T-helper 1 cell treated with Interleukin-12 subunit alpha and Interleukin-12 subunit beta and Interleukin-4 antibody, amounts not matched to agents 30 μg/mL and 1 μg/mL, for 36 hours (primary cell): ENCODE results near the gene LRRC26.

Experiments
- H3K27ac Mint-ChIP-seq: one replicate; pipeline ENCODE4 v1.8.0; 2021; ENCODE audit warnings: mild to moderate bottlenecking, mixed read lengths
- H3K27me3 Mint-ChIP-seq: one replicate; pipeline ENCODE4 v1.8.0; 2021; ENCODE audit warnings: low read depth, mixed read lengths
- H3K36me3 Mint-ChIP-seq: one replicate; pipeline ENCODE4 v1.8.0; 2021; ENCODE audit warnings: low read depth, mixed read lengths
- H3K4me1 Mint-ChIP-seq: one replicate; pipeline ENCODE4 v1.8.0; 2021; ENCODE audit warnings: low read depth, mixed read lengths
- H3K4me3 Mint-ChIP-seq: one replicate; pipeline ENCODE4 v1.8.0; 2021; ENCODE audit warnings: mild to moderate bottlenecking, moderate library complexity, mixed read lengths
- H3K9me3 Mint-ChIP-seq: one replicate; pipeline ENCODE4 v1.8.0; 2021; ENCODE audit warnings: mixed read lengths

LRRC26 gene

GRCh38 chr9:137168904-137169856 lies 671 bp downstream of the LRRC26 start:
- Mint-ChIP-seq H3K9me3 (no peaks in the 10 kb centered on the region), H3K4me3 (peak overlapping the region; percentile 28), H3K4me1 (no peaks in the 10 kb centered on the region), H3K36me3 (no peaks in the 10 kb centered on the region), H3K27ac (peak overlapping the region; percentile 59), H3K27me3 (peaks cover 27% of the 10 kb centered on the region)

DNA sequence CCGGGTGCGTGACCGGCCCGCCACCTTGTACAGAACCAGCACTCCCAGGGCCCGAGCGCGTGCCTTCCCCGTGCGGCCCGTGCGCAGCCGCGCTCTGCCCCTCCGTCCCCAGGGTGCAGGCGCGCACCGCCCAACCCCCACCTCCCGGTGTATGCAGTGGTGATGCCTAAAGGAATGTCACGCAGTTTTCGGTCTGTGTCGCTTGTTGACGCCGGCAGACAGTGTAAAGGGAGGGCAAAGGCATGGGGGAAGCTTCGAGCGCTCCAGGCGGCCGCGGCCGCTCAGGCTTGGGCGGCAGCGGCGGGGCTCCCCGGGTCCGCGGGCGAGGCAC lies 1.3 kb downstream of the LRRC26 start:
- no peak overlapping the region for H3K27ac Mint-ChIP-seq
- H3K36me3 Mint-ChIP-seq: no peaks in the 10 kb centered on the region
- H3K27me3 Mint-ChIP-seq: peaks cover 27% of the 10 kb centered on the region
- no peak overlapping the region for H3K4me3 Mint-ChIP-seq
- H3K9me3 Mint-ChIP-seq: no peaks in the 10 kb centered on the region
- H3K4me1 Mint-ChIP-seq: no peaks in the 10 kb centered on the region

- peaks cover 21% of the 10 kb centered on the region for H3K27me3 Mint-ChIP-seq
- no peaks in the 10 kb centered on the region for H3K36me3 Mint-ChIP-seq
- H3K27ac Mint-ChIP-seq: no peak overlapping the region
- no peaks in the 10 kb centered on the region for H3K4me1 Mint-ChIP-seq
- no peaks in the 10 kb centered on the region for H3K9me3 Mint-ChIP-seq
- no peak overlapping the region for H3K4me3 Mint-ChIP-seq
Measured at GRCh38 chr9:137167747-137168572, 1.9 kb downstream of the LRRC26 start.

DNA sequence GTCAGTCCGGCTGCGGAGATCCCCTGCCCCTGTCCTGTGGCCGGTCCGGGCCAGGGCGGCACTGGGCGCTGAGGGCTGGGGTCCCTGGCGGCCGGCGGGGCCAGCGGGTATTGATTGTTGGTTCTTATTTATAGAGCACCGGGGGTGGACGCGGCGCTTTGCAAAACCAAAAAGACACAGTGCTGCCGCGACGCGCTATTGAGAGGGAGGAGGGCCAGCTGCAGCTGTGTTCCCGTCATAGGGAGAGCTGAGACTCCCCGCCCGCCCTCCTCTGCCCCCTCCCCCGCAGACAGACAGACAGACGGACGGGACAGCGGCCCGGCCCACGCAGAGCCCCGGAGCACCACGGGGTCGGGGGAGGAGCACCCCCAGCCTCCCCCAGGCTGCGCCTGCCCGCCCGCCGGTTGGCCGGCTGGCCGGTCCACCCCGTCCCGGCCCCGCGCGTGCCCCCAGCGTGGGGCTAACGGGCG lies 2.5 kb downstream of the LRRC26 start:
- peaks cover 21% of the 10 kb centered on the region for H3K27me3 Mint-ChIP-seq
- no peaks in the 10 kb centered on the region for H3K9me3 Mint-ChIP-seq
- no peaks in the 10 kb centered on the region for H3K36me3 Mint-ChIP-seq
- no peaks in the 10 kb centered on the region for H3K4me1 Mint-ChIP-seq
- no peak overlapping the region for H3K27ac Mint-ChIP-seq
- H3K4me3 Mint-ChIP-seq: no peak overlapping the region

DNA sequence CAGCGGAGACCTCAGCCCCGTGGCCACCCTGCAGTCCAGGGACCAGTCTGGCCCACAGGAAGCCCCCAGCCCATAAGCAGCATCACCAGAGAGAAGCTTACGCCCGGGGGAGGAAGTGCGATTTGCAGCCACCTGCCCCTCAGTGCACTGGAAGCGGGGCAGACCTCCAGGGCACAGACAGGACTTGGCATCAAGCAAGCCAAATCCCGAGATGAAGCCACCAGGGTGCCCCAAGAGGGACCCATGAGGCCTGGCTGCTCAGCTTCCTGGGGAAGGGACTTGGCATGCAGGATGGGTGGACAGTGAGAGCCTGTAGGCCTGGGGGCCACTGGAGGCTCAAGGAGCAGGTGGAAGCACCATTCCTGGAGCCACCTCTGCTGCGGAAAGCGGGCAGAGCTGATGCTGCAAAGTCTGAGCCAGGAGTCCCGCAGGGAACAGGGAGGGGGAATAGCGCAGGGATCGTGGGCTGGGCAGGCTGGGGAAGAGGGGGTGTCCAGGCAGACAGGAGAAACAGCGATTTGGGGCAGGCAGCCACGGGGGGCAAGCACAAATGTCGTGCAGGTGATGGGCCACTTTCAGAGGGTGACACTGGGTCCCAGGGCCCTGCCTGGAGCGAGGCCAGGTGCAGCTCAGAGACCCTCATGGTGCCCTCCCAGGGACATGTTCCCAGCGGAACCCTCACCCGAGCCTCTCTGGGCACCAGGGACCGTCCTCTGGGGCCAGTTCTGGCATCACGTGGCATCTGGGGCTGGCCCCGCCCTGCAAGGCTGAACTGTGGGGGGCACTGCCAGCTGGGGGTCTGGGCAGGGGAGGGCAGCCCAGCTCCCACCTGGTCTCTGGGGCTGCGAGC lies 3.2 kb downstream of the LRRC26 start:
- Mint-ChIP-seq H3K27me3 (peaks cover 21% of the 10 kb centered on the region), H3K36me3 (no peaks in the 10 kb centered on the region), H3K9me3 (no peaks in the 10 kb centered on the region), H3K27ac (no peak overlapping the region), H3K4me1 (no peaks in the 10 kb centered on the region), H3K4me3 (no peak overlapping the region)

DNA sequence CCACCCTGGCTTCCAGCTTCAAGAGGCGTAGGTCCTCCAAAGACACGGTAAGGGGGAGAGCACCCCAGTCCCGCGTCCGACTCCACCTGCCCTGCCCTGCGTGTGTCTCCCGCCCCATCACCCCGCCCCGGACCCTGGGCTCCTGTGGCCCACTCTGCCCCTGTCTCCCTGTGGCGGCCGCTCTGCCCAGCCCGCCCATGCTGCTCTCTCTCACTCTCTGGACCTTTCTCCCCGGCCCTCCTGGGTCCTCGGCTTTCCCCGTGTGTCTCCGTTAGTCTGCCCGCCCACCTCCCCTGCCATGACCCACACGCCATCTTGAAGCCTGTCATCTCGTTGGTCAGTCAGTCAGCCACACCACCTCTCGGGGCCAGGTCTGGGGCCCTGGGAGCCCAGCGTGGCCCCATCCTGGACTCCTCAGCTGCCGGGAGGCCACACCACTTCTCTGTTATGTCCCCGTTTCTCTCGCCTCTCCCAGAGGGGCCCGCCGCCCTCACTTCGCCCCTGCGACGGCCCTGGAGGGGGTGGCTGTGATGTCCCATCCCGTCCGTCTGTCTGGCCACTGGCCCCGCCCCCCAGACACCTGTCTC lies 4.5 kb downstream of the LRRC26 start:
- Mint-ChIP-seq H3K4me3 (no peak overlapping the region), H3K27me3 (peaks cover 14% of the 10 kb centered on the region), H3K27ac (no peak overlapping the region)

GRCh38 chr9:137164370-137165249 lies 5.2 kb downstream of the LRRC26 start:
- Mint-ChIP-seq H3K4me1 (no peaks in the 10 kb centered on the region), H3K4me3 (no peak overlapping the region), H3K9me3 (no peaks in the 10 kb centered on the region), H3K27me3 (peaks cover 14% of the 10 kb centered on the region), H3K27ac (no peak overlapping the region), H3K36me3 (no peaks in the 10 kb centered on the region)

More for the DNA sequence above, 4.5 kb downstream of the LRRC26 start:
- Mint-ChIP-seq H3K36me3 (no peaks in the 10 kb centered on the region), H3K9me3 (no peaks in the 10 kb centered on the region), H3K4me1 (no peaks in the 10 kb centered on the region)

GRCh38 chr9:137163805-137164204 lies 6.0 kb downstream of the LRRC26 start:
- H3K27ac Mint-ChIP-seq: no peak overlapping the region
- H3K9me3 Mint-ChIP-seq: no peaks in the 10 kb centered on the region
- H3K36me3 Mint-ChIP-seq: no peaks in the 10 kb centered on the region
- peaks cover 22% of the 10 kb centered on the region for H3K27me3 Mint-ChIP-seq
- no peak overlapping the region for H3K4me3 Mint-ChIP-seq
- H3K4me1 Mint-ChIP-seq: peaks cover 4% of the 10 kb centered on the region

DNA sequence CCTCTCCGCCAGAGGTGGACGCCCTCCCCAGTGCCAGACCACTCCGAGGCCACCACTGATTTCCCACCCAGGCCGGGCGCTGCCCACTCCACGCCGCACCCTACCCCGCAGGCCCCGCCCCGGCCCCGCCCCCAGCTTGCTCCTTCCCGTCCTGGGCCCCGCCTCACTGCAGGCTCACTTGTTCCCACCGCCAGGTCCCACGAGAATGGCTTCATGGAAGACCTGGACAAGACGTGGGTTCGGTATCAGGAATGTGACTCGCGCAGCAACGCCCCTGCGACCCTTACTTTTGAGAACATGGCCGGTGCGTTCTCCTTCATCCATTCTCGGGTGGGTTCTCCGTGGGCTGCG lies 6.5 kb downstream of the LRRC26 start:
- peaks cover 23% of the 10 kb centered on the region for H3K27me3 Mint-ChIP-seq
- no peak overlapping the region for H3K4me3 Mint-ChIP-seq
- no peak overlapping the region for H3K27ac Mint-ChIP-seq

DNA sequence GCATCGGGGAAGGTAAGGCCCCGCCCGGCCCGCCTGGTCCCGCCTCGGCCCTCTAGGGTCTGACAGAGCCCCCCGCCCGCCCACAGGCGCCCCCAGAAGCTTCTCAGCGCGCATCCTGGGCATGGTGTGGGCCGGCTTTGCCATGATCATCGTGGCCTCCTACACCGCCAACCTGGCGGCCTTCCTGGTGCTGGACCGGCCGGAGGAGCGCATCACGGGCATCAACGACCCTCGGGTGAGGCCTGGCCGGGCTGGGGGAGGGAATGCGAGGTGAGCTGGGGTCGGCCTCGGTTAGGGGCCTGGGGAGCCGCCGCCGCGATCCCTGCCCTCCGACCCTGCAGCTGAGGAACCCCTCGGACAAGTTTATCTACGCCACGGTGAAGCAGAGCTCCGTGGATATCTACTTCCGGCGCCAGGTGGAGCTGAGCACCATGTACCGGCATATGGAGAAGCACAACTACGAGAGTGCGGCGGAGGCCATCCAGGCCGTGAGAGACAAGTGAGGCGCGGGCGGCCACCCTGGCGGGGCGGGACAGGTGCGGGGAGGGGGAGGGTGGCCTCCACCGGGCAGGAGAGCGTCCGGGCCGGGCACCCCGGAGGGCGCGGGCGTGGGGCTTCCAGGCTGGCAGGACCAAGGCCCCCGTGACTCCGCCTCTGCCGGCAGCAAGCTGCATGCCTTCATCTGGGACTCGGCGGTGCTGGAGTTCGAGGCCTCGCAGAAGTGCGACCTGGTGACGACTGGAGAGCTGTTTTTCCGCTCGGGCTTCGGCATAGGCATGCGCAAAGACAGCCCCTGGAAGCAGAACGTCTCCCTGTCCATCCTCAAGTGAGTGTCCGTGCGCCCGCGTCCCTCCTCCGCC lies 7.1 kb downstream of the LRRC26 start:
- no peak overlapping the region for H3K27ac Mint-ChIP-seq
- no peak overlapping the region for H3K4me3 Mint-ChIP-seq
- H3K36me3 Mint-ChIP-seq: no peaks in the 10 kb centered on the region
- H3K27me3 Mint-ChIP-seq: peaks cover 29% of the 10 kb centered on the region
- no peaks in the 10 kb centered on the region for H3K9me3 Mint-ChIP-seq
- peaks cover 6% of the 10 kb centered on the region for H3K4me1 Mint-ChIP-seq

More for the DNA sequence above, 6.5 kb downstream of the LRRC26 start:
- Mint-ChIP-seq H3K4me1 (peaks cover 4% of the 10 kb centered on the region), H3K36me3 (no peaks in the 10 kb centered on the region), H3K9me3 (no peaks in the 10 kb centered on the region)

DNA sequence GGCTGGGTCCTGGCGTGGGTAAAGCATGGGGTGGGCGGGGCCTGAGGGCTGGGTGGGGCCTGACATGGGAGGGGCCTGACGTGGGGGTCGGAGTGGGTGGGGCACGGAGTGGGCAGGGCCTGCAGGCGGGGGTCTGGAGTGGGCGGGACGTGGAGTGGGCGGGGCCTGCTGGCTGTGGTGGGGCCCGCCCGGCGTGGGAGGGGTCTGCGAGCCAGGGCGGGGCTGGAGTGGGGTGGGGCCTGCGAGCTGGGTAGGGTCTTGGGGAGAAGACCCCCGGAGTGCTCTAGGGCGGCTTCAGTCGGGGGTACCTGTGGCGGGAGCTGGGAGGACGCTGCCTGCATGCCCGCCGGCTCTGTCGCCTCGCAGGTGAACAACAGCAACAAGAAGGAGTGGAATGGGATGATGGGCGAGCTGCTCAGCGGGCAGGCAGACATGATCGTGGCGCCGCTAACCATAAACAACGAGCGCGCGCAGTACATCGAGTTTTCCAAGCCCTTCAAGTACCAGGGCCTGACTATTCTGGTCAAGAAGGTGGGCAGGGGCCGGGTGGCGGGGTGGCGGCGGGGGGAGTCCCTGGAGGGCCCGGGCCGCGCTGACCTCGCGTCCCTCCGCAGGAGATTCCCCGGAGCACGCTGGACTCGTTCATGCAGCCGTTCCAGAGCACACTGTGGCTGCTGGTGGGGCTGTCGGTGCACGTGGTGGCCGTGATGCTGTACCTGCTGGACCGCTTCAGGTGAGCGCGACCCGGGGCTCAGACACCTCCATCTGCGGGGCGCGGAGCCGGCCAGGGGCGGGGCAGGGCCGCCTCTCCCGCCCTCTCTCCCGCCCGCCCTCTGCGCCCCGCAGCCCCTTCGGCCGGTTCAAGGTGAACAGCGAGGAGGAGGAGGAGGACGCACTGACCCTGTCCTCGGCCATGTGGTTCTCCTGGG lies 8.0 kb downstream of the LRRC26 start:
- H3K4me3 Mint-ChIP-seq: no peak overlapping the region
- no peaks in the 10 kb centered on the region for H3K9me3 Mint-ChIP-seq
- H3K27me3 Mint-ChIP-seq: peaks cover 29% of the 10 kb centered on the region
- H3K27ac Mint-ChIP-seq: no peak overlapping the region
- peaks cover 11% of the 10 kb centered on the region for H3K4me1 Mint-ChIP-seq
- no peaks in the 10 kb centered on the region for H3K36me3 Mint-ChIP-seq
